Measurements from ENCODE around the gene SLC38A2.

GRCh38 chr12:46402941-46403718, 30.6 kb upstream of the SLC38A2 start:
- TF ChIP-seq CTCF (IDR thresholded peaks at IDR 0.05), result no peak
- no peak for TF ChIP-seq POLR2A (IDR thresholded peaks at IDR 0.05)
